NCI-H187 (cell line): ENCODE measurements around the gene GUCD1.

Source experiments
- DNase-seq, 2 experiments: peaks; one replicate each; lab custom pipeline; 2025; lab: John Stamatoyannopoulos, UW

Gene GUCD1

DNA sequence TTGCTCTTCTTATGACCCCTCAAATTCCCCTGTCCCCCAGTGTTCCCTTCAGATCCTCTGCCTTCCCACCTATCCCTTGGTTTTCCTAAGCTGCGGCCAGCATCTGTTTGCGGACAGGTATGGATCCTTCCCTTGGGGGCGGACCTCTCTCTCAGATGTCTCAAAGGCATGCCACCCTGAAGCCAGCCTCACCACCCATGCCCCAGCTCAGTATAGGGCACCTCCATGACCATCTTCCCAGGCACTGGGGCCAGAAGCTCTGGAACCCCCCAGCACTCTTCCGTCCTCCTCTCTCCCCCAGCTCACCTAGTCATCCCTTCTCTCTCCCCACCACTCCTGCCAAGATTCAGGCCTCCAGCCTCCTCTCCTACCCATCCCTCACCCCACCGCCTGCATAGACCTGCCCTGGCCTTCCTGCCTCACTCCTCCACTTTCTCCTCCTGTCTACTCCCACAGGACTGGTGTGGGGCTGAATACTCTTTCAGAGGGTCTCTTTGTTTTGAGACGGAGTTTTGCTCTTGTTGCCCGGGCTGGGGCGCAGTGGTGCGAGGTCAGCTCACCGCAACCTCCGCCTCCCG, 35.7 kb upstream of the GUCD1 start:
- no peak for DNase-seq

GRCh38 chr22:24589518-24590030, 34.6 kb upstream of the GUCD1 start:
- DNase-seq: no peak

GRCh38 chr22:24588757-24589481, 34.0 kb upstream of the GUCD1 start:
- no peak for DNase-seq

- DNase-seq: no peak
These were observed 33.4 kb upstream of the GUCD1 start for GRCh38 chr22:24588381-24588756.

DNA sequence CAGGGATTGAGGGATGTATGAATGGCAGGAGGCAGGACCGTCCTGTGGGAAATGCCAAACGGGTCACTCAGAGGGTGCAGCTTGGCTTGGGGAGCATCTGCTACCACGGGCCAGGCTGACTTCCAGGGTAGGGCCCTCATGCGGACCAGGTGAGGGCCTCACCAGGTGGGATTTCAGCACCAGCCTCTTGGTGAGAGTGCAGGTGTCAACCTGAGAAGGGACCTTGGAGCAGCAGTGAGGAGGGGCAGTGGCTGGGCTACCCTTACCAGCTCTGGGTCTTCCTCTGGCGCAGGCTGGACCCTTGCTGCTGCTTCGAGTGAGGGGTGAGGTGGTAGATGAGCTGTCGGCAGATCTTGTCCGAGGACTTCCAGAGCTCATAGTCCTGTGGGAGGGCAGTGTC, 33.0 kb upstream of the GUCD1 start:
- DNase-seq: no peak

GRCh38 chr22:24587251-24587650, 32.3 kb upstream of the GUCD1 start:
- no peak for DNase-seq

DNA sequence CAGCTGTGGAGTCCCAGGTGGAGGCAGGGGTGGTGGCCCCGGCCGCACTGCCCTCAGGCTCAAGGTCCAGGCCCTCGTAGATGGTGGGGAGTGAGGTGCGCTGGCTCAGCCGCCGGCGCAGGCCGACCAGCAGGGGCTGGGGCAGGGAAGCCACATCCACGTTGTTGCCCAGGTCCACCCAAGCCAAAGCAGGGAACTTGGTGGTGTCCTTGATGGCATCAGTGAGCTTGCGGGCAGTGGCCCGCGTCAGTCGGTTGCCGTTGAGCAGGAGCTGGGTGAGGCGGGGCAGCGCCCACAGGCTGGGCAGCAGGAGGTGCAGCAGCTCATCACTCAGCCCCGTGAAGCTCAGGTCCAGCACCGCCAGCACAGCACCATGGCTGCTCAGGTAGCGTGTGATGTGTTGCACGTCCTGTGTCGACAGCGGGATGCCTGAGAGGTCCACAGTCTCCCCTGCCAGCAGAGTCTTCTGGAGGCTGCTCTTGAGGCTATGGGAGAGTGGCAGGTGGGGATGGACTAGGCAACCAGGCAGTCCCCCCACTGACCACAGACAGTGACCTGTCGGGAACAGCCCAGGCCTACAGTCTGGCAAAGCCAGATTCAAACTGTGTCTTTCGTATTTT, 31.1 kb upstream of the GUCD1 start:
- no peak for DNase-seq

GRCh38 chr22:24585461-24585860, 30.5 kb upstream of the GUCD1 start:
- no peak for DNase-seq

- no peak for DNase-seq
These were observed 30.0 kb upstream of the GUCD1 start for GRCh38 chr22:24584871-24585411.

- no peak for DNase-seq
These were observed 29.3 kb upstream of the GUCD1 start for GRCh38 chr22:24584166-24584790.

DNA sequence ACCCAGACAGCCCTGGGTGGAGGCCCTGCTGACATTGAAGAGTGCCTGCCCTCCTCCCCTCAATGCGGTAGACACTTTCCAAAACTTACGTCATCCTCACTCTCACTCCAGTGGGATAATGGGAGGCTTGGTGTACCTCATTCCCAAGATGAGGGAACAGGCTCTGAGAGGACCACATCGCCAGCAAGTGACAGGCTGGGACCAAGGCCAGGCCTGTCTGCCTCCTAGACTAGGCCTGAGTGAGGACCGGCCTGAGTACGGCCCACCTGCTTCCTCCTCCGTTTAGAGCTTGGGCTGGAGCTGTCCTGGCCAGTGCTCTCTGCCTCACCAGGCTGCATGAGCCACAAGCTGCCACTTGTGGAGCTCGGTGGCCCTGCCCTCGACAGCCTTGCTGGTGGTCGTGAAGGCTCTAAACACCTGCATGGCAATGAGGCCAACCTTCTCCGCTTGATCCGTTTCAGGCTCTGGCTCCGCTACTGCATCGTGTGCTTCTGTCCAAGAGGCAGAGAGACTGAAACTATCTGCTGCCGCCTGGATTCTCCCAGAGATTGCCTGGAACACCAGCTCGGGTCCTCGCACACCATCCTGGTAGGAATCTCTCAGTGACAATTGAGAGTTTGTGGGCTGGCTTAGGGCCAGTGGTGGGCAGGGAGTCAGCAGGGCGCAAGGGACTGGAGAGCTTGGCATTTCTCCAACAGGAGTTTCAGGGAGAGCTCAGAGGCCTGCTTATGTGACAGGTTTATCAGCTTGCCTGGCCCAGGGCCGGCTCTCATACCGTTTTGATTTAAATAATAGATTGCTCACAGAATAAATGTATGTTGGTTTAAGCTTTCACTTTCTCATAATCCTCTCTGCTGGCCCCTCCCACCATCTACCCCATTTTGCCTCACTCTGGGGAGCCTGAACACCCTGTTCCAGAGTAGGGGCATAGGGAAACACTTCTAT, 28.6 kb upstream of the GUCD1 start:
- peak in 1 of 2 experiments; percentile 16 for DNase-seq

- DNase-seq: no peak
These were observed 27.3 kb upstream of the GUCD1 start for GRCh38 chr22:24582056-24582814.

DNA sequence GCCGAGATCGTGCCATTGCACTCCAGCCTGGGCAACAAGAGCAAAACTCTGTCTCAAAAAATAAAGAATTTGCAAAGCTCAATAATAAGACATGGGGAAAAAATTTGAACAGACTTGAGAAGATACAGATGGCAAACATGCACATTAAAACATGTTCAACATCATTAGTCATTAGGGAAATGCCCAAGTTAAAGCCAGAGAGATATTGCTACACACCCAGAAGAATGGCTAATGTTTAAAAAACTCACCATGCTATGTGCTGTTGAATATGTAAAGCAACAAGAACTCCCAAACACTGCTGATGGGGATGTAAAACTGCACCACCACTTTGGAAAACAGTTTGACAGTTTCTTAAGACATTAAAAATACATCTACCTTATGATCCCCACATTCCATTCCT, 25.3 kb upstream of the GUCD1 start:
- DNase-seq: no peak

GRCh38 chr22:24579258-24579601, 24.3 kb upstream of the GUCD1 start:
- no peak for DNase-seq

DNA sequence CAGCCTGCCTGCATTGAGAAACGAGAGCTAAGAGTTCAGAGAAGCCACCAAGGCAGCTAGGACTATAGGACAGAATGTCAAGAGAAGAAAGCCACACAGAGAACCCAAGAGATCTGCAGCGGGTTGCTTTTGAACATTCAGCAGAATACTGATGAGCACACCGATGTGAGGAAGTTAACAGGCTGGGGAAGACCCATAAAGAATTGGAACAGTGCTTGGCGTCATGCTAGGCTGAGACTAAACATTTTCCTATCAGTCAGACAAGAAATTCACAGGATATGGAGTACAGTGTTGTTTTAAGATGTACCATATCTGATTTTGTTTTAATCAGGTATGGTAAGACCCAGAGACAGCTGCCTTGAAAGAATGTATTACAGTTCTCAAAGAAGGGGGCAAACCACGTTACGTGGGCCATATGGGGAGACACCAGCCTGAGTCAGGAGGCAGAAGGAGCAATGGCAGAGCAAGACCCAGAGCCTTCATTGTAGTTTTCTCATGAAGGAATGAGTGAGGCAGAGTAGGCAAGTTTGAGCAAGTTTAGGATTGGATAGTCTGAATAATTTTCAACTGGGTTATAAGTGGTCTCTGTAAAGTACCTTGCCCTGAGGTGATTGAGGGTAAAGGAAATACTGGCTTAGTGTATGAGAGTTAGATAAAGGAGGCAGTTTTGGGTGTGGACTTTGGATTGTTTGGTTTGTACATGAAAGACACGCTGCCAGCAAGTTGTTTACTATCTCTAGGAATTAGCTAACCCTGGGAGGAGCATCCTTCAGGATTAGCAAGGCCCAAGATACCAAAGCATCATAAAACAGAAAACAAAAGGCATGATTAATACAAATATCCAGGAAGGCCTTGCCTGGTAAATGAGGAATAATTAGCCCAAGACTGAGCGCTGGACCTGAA, 23.7 kb upstream of the GUCD1 start:
- DNase-seq: no peak

DNA sequence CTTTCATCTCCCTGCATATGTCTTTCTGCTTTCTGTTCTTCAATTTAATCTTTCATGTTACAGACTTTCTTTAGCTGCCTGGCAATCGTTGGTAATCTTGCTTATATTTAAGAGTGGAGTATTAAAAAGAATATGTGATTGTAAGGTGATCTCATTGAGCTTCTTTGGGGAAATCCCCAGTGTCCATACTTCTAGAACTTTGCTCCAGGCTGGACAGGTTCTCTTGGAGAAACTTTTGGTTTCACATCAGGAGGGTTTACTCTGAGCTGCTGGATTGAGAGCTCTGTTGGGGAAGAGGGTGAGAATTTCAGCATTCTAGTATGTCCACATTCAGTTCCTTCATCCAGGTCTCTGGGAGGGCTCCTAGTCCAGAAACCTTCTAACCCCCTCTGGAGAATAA, 21.8 kb upstream of the GUCD1 start:
- no peak for DNase-seq

GRCh38 chr22:24571266-24571665, 16.3 kb upstream of the GUCD1 start:
- DNase-seq: no peak

GRCh38 chr22:24567668-24568067, 12.7 kb upstream of the GUCD1 start:
- DNase-seq: no peak

GRCh38 chr22:24566899-24567511, 12.1 kb upstream of the GUCD1 start:
- no peak for DNase-seq
